HuH-7 (cell line): Measurements from ENCODE around the gene GTPBP6.
"Not testable (repeated sequence)": the region's sequence is repeated elsewhere in the genome, so short reads cannot be mapped to it uniquely, and the experiment has no call there.

ENCODE experiments used
- DNase-seq: peaks from one replicate; pipeline ENCODE4 v3.0.0; 2011; ENCODE audit warnings: low spot score

Gene GTPBP6

DNA sequence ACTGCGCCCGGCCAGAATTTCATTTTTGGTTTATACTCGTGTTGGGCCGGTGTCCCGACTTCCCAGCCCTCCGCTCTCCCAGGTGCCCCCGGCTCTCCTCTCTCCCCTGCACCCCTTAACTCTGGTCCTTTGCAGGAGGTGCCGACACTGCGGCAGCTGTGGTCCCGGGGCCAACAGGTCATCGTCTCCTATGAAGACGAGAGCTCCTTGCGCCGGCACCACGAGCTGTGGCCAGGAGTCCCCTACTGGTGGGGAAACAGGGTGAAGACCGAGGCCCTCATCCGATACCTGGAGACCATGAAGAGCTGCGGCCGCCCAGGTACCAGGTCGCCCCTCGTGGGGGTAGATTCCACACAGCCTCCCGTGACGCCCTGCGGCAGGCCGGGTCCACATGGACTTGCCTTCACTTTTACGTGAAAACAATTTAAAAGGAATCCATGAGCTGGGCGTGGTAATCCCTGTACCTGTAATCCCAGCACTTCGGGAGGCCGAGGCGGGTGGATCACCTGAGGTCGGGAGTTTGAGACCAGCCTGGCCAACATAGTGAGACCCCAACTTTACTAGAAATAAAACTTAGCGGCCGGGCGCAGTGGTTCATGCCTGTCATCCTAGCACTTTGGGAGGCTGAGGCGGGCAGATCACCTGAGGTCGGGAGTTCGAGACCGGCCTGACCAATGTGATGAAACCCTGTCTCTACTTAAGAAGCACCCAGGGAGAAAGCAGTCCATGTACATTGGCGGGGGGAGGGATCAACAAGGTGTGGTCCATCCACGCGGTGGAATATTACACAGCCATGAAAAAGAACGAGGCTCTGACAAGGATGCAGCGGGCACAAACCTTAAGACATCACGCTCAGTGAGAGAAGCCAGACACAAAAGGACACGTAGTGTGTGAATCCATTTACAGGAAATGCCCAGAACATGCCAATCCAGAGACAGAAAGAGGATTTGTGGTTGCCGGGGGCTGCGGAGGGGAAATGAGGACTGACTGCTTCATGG lies 25.4 kb downstream of the GTPBP6 start:
- DNase-seq: no peak

DNA sequence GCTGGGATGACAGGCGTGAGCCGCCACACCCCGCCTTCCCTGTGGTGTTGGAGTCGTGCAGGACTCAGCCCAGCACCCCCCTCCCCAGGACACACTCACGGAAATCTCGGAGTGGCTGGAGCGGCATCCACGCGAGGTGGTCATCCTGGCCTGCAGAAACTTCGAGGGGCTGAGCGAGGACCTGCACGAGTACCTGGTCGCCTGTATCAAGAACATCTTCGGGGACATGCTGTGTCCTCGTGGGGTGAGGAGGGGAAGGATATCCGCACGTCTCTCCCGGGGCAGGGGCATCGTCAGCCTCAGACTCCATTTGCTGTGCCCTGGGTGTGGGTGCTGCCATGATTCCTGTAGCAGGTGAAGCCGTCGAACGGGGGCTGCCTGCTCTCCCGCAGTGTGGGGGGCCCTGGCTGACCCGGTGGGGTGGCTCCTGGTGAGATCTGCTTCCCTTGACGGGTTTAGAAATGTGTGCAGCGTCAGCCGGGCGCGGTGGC lies 27.1 kb downstream of the GTPBP6 start:
- no peak for DNase-seq

DNA sequence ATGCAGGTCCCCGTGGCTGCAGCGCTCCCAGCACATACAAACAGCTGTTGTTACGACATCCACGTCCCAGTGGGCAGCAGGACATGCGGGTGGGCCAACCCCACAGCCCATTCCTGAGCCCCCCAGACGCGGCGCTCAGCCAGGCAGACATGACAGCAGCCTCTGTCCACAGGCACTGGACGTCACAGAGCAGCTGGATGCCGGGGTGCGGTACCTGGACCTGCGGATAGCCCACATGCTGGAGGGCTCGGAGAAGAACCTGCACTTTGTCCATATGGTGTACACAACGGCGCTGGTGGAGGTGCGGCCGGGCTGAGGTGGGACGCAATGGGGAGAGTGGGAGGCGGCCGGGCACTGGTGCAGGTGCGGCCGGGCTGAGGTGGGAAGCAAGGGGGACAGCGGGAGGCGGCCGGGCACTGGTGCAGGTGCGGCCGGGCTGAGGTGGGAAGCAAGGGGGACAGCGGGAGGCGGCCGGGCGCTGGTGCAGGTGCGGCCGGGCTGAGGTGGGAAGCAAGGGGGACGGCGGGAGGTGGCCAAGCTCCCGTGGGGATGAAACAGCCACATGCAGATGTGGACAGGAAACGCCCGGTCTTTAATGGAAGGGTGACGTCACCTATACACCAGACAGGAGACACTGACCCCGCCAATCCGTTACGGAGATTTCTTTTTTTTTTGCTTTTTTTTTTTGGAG lies 28.0 kb downstream of the GTPBP6 start:
- DNase-seq: no peak

DNA sequence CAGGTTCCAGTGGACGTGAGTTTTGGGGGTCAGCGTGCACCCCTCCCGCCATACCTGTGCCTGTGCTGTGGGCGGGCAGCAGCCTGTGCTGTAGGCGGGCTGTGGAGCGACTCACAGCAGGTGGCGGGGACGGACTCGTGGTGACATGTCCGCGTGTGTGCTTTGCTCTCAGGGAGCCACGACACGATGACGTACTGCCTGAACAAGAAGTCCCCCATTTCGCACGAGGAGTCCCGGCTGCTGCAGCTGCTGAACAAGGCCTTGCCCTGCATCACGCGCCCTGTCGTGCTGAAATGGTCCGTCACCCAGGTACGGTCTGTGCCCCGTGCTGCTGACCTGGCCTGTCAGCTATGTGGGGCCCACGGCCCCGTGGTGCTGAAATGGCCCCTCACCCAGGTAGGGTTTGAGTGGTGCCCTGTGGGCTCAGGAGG lies 30.0 kb downstream of the GTPBP6 start:
- no peak for DNase-seq

DNA sequence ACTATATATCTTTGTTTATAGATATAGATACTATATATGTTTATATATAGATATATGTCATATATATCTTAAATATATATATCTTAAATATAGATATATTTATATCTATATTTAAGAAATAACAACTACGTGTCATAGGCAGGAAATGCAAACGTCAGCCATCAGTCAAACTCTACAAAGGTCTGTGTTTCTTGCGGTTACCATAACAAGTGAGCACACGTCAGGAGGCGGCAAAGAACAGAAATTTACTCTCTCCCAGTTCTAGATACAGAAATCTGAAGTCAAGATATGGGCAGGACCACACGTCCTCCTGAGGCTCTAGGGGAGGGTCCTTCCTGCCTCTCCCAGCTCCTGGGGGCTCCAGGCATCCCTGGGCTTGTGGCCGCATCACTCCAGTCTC lies 30.9 kb downstream of the GTPBP6 start:
- no peak for DNase-seq

DNA sequence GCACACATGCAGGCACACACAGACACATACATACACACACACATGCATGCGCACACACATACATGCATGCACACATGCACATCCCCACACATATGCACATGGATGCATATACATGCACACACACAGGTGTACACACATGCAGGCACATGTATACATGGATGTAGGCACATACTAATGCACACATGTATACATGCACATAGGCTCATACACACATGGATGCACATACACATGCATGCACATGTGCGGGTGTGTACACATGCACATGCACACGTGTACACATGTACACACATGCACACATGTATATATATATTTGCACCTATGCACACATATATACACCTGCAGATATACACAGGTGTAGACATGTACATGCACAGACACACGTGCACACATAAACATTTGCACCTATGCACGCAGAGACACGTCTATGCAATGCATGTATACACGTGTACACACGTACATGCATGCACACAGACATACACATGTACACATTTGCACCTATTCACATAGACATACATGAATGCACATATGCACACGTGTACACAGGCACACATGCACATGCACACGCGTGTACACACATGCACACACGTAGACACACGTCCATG lies 33.4 kb downstream of the GTPBP6 start:
- DNase-seq: no peak

DNA sequence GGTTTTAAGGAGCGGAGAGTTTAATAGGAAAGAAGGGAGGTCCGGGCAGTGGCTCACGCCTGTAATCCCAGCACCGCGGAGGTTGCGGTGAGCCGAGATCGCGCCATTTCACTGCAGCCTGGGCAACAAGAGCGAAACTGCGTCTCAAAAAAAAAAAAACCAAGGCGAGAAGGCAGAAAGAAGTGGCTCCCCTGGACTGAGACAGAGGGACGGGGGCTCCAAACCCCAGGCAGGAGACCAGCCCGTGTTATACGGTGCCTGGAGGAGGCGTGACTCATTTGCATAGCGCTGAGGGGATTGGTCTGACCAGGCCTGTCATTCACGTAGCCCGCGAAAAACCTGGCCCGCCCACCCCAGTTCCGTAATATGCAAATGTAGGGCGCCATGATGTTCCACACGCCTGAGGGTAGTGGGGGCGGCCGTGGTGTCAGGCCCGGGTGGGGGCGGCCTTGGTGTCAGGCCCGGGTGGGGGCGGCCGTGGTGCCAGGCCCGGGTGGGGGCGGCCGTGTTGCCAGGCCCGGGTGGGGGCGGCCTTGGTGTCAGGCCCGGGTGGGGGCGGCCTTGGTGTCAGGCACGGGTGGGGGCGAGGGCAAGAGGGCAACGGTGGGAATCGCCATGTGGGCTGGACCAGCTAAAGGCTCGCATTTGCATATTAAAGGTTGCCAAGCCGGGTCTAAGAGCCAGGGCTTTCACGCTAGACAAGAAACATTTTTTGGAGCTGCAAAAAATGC lies 35.3 kb downstream of the GTPBP6 start:
- no peak for DNase-seq

DNA sequence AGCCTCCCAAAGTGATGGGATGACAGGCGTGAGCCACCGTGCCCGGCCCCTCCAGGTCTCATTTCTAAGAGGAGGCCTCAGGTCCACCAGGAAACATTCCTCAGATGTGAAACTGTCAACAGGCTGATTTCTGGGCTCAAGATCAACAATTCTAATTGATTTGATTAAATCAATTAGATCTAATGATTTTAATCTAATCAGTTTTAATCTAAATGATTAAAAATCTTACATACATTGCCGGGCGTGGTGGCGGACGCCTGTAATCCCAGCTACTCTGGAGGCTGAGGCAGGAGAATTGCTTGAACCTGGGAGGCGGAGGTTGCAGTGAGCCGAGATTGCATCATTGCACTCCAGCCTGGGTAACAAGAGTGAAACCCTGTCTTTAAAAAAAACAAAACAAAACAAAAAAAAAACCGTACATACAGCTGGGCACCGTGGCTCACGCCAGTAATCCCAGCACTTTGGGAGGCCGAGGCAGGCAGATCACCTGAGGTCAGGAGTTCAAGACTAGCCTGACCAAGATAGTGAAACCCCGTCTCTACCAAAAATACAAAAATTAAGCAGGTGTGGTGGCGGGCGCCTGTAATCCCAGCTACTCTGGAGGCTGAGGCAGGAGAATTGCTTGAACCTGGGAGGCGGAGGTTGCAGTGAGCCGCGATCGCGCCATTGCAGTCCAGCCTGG lies 36.5 kb downstream of the GTPBP6 start:
- not testable (repeated sequence) for DNase-seq

DNA sequence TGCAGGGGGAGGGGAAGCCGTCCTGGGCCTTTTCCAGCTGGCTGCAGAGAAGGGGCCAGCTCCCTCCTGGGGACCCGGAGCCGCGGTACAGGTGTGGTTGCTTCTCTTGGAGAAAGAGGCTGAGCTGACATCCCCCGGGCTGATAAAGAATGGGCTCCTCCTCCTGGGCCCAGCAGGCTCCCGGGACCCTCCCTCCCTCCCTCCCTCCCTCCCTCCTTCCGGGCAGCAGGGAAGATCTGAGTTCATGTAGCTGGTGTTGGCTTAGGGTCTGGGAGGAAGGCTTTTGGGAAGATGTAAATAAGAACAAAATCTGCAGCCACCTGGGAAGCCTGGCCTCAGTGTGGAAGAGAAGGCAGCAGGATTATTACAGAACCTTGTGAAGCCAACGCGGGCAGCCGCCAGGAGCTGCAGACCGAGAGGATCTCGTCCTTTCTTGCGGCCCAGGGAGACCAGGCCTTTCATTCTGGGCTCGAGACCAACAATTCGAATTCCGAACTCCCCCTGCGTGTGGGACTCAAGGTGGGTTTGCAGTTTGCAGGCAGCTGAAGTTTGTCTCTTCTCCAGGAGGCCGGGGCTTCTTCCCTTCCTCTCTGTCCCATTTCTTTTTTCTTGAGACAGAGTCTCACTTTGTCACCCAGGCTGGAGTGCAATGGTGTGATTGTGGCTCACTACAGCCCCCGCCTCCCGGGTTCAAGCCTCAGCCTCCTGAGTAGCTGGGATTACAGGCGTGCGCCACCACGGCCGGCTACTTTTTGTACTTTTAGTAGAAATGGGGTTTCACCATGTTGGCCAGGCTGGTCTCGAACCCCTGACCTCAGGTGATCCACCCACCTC lies 37.2 kb downstream of the GTPBP6 start, which contains the start of gene PLCXD1:
Gene PLCXD1 (plus strand): TSS at position 216 of the 834 bp plus-strand sequence. CDS start 2,807 bp downstream, outside the sequence.
- DNase-seq: no peak

DNA sequence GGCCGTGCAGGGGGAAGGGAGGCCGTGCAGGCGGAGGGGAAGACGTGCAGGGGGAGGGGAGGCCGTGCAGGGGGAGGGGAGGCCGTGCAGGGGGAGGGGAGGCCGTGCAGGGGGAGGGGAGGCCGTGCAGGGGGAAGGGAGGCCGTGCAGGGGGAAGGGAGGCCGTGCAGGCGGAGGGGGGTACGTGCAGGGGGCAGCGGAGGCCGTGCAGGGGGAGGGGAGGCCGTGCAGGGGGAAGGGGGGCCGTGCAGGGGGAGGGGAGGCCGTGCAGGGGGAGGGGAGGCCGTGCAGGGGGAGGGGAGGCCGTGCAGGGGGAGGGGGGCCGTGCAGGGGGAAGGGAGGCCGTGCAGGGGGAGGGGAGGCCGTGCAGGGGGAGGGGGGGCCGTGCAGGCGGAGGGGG lies 37.9 kb downstream of the GTPBP6 start:
- DNase-seq: not testable (repeated sequence)

DNA sequence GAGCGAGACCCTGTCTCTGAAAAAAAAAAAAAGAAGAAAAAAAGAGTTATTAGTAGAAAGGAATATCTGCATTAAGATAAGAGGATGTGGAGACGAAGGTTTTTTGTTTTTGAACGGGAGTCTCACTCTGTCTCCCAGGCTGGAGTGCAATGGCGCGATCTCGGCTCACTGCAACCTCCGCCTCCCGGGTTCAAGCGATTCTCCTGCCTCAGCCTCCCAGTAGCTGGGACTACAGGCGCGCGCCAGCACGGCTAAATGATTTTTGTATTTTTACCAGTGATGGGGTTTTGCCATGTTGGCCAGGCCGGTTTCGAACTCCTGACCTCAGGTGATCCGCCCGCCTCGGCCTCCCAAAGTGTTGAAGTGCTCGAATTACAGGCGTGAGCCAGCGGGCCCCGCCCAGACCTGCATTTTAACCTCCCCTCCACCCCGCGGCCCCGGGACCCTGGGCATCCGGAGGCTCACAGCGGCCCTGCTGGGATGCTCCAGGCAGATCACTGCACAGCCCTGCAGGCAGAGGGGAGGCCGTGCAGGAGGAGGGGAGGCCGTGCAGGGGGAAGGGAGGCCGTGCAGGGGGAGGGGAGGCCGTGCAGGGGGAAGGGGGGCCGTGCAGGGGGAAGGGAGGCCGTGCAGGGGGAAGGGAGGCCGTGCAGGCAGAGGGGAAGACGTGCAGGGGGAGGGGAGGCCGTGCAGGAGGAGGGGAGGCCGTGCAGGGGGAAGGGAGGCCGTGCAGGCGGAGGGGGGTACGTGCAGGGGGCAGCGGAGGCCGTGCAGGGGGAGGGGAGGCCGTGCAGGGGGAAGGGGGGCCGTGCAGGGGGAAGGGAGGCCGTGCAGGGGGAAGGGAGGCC lies 38.6 kb downstream of the GTPBP6 start:
- not testable (repeated sequence) for DNase-seq

DNA sequence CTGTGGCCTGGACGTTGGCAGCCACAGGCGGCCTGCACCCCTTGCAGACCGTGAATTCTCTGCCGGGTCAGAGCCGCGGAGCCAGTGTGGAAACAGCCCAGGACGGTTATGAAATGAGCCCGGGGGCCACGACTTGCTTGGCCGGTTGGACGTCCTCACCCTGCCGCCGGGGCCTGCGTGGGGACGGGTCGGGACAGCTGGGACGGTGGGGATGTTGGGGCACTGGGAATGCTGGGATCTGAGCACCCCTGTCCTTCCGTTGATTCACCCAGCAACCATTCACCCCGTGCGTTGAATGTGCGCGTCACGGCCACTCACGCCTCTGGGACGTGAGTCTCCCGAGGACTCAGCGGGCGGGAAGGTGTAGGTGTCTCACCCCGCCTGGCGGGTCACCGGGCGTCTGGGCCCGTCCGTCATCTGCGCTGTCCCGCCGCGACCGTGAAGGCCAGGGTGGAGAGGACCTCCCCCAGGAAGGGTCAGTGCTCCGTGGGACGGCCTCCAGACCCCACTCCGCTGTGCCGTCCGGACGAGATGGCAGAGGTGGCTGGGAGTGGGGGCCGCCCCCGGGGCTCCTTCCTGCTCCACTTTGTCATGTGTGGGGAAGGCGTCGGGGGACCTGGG lies 41.9 kb downstream of the GTPBP6 start:
- no peak for DNase-seq

DNA sequence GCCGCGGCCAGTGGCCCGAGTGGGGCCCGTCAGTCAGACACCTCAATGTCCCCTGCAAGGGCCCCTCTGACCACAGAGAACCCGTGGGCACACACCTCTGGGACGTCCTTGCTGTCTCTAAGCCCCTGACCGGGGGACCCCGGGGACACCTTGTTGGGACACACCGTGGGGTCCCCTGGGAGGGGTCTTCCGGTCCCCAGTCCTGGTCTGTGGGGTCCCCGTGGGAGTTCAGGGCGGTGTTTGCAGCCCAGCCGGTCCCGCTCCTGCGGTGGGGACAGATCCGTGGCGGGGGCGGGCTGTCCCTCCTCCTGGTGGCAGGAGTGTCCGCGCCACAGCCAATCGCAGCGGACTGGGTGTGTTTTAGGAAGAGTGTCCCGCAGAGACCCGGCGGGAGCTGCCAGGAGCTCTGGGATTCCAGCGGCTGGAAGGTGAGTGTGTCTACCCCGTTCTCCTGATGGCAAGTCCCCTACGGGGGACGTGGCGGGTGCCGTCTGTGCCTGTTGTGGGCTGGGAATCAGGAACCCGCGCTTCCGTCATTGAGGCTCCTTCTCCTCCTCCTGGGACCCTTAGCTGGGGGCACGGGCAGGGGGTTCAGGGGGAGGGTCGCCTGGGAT lies 42.5 kb downstream of the GTPBP6 start:
- peak; percentile 57 for DNase-seq

DNA sequence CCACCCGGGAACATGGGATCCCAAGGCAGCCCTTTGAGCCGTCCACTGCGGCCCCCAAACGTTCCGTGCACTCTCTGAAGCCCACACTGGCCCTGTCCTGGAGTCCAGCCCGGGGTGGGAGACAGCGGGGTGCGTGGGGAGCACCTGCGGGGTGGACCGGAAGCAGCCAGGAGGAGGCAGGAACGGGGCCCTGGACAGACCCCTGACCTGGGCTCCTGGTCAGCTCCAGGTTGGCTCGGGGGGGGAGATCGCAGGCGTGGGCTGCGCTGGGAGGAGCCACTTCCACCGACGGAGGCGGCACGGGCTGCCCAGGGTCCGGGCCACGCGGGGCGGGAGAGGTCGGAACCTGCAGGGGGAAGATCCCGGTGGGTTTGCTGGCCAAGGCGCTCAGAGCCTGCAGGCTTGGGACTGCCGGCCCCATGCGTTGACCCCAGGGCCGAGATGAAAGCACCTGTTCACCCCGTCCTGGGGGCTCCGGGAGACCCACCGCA lies 43.1 kb downstream of the GTPBP6 start:
- DNase-seq: no peak

DNA sequence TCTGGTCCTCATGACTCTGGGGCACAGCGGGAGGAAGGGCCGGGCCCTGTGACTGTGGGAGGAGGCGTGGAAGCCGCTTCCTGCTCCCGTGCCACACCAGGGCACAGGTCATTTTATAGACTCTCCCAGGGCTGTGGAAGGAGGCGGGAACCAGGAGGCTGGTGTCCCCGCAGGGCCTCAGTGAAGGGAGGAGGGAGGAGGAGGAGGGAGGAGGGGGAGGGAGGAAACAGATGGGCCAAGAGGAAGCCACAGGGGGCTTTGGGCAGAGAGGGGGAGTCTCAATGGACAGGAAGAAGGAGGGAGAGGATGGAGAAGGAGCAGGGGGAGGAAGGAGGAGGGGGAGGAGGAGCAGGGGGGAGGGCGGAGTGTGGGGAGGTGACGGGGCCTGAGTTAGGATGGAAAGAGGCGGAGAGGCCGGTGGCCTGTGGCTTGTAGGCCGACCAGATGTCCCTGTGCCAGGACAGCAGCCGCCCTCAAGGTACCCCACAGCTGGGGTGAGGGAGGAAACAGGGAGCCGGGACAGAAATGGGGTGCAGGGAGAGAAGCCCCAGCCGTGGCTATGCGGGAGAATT lies 43.6 kb downstream of the GTPBP6 start:
- DNase-seq: no peak

DNA sequence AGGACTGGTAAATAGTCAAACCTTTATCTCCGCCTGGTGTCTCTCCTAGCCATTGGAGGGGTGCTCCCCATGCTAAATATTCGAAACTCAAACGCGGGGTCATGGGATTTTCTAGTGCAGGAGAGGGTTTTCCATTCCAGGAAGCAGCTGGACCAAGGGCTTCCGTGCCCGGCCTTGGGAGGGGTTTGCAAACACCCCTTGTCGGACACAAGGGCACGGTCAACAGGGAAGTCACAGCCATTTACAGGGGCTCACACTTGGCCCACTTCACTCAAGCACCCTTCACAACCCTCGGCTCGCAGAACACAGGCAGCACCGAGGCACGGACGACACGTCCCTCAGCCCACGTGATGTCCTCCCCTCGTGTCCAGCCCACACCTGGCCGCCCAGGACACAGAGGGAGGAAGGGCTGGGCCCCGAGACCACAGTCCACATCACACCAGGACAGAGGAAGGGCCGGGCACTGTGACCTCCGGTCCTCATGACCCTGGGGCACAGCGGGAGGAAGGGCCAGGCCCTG lies 47.7 kb downstream of the GTPBP6 start:
- no peak for DNase-seq

DNA sequence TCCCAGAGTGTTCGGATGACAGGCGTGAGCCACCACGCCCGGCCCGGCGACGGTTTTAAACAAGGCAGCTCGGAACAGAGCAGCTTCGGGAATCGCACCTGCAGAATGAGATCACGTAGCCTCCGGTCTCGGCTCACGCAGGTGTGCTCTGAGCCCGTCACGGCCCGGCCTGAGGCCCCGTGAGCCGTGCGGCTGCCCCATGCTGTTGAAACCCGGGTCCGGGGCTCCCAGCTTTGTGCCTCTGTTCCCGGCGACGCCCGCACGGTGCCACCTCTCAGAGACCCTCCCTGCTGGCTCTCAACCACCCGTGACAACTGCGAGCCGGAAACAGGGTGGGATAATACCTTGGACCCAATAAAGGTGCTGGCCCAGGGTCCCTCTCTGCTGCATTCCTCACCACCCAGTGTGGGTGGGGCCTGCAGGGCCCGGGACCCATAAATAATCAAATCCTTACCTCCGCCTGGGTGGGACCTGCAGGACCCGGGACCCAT lies 50.8 kb downstream of the GTPBP6 start:
- no peak for DNase-seq
